Mammary epithelial cell (primary cell): ENCODE measurements around the gene NOL4L.

Experiments
- EZH2 ChIP-seq: IDR thresholded peaks from 2 replicates; pipeline ENCODE4 v1.6.1; 2012; ENCODE audit warnings: low read length, inconsistent platforms, borderline replicate concordance
- TF ChIP-seq, protein P1 (sequence below), 2 donors: IDR thresholded peaks in 1 of 2; conservative IDR thresholded peaks in 1 of 2; 2 replicates each; pipeline ENCODE4 v1.5.1; 2011 to 2012; ENCODE audit warnings: inconsistent platforms in 2 of 2, low read length in 2 of 2, mild to moderate bottlenecking in 2 of 2, control low read depth in 1 of 2, low read depth in 1 of 2; ENCODE audit not compliant: insufficient read depth in 1 of 2; ENCODE audit errors: extremely low read depth in 1 of 2

DNA sequence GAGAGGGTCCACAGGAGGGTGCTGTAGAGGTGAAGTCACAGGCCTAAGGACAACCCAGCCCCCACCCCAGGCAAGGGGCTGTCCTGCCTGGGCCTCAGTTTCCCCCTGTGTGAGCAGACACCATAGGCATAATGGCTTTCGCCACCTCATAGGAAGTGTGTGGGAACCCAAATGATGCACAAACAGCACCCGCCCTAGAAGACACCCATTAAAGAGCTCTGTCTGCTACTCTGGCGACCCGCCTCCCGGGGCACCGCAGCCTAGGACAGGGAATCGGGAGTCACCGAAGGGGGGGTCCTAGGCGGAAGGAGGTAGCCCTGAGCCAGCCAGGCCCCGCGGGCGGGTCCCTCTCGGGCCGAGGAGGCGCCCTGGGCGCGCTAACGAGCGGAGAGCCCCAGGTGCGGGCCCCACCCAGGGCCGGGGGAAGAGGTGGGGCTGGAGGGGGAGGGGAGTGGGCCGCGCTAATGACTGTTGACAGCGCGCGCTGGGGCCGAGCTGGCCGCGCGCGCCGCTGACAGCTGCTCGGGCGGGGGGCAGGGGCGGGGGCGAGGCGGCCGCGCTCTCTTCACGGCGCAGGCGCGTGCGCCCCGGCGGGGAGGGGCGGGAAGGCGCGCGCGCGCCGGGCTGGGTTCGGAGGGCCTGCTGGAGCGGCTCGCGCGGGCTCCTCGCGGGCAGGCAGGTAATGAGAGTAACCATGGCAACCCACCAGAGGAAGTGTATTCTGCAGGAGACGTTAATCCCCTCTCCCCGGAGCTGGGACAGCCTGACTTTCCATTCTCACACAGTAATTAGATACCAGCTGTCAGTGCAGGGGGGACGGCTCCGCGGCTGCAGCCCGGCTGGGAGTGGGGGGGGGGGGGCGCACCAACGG, 48.9 kb downstream of the NOL4L start:
- TF ChIP-seq EZH2, result no peak
- TF ChIP-seq, protein P1, sequence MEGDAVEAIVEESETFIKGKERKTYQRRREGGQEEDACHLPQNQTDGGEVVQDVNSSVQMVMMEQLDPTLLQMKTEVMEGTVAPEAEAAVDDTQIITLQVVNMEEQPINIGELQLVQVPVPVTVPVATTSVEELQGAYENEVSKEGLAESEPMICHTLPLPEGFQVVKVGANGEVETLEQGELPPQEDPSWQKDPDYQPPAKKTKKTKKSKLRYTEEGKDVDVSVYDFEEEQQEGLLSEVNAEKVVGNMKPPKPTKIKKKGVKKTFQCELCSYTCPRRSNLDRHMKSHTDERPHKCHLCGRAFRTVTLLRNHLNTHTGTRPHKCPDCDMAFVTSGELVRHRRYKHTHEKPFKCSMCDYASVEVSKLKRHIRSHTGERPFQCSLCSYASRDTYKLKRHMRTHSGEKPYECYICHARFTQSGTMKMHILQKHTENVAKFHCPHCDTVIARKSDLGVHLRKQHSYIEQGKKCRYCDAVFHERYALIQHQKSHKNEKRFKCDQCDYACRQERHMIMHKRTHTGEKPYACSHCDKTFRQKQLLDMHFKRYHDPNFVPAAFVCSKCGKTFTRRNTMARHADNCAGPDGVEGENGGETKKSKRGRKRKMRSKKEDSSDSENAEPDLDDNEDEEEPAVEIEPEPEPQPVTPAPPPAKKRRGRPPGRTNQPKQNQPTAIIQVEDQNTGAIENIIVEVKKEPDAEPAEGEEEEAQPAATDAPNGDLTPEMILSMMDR (conservative IDR thresholded peaks at IDR 0.05 in 1 of 2, IDR thresholded peaks at IDR 0.05 in 1 of 2; ENCODE audit: extremely low read depth in 1 of 2, insufficient read depth in 1 of 2, low read depth in 1 of 2, low read length in 2 of 2), result no peak
